GM19193 (cell line): ENCODE results near the gene UNC50.

Source experiments
- POLR2A ChIP-seq: IDR thresholded peaks from 4 replicates; pipeline ENCODE4 v1.6.1; 2011; ENCODE audit not compliant: insufficient read depth, insufficient read length; ENCODE audit errors: extremely low read depth

Gene UNC50

GRCh38 chr2:98588880-98589431 lies 19.4 kb upstream of the UNC50 start:
- no peak for TF ChIP-seq POLR2A

- no peak for TF ChIP-seq POLR2A
Measured at GRCh38 chr2:98589489-98589888, 18.9 kb upstream of the UNC50 start.

GRCh38 chr2:98592565-98592964 lies 15.8 kb upstream of the UNC50 start:
- no peak for TF ChIP-seq POLR2A

GRCh38 chr2:98598781-98599428 lies 9.5 kb upstream of the UNC50 start:
- TF ChIP-seq POLR2A: no peak

GRCh38 chr2:98601532-98602132 lies 6.8 kb upstream of the UNC50 start:
- TF ChIP-seq POLR2A: no peak

GRCh38 chr2:98604547-98604946 lies 3.8 kb upstream of the UNC50 start:
- no peak for TF ChIP-seq POLR2A

GRCh38 chr2:98605076-98605475 lies 3.3 kb upstream of the UNC50 start:
- no peak for TF ChIP-seq POLR2A

GRCh38 chr2:98606431-98606830 lies 2.0 kb upstream of the UNC50 start:
- TF ChIP-seq POLR2A: no peak

- TF ChIP-seq POLR2A: no peak
Measured at GRCh38 chr2:98607104-98607503, 1.3 kb upstream of the UNC50 start.

- no peak for TF ChIP-seq POLR2A
Measured at GRCh38 chr2:98607741-98608115, 661 bp upstream of the UNC50 start.

GRCh38 chr2:98608962-98609604 lies 694 bp downstream of the UNC50 start:
- no peak for TF ChIP-seq POLR2A

GRCh38 chr2:98614024-98614739 lies 5.8 kb downstream of the UNC50 start:
- TF ChIP-seq POLR2A: no peak

GRCh38 chr2:98615481-98615880 lies 7.1 kb downstream of the UNC50 start:
- TF ChIP-seq POLR2A: no peak

- TF ChIP-seq POLR2A: no peak
Measured at GRCh38 chr2:98617149-98617548, 8.8 kb downstream of the UNC50 start.

GRCh38 chr2:98623657-98624056 lies 15.3 kb downstream of the UNC50 start:
- TF ChIP-seq POLR2A: no peak

- no peak for TF ChIP-seq POLR2A
Measured at GRCh38 chr2:98632351-98632750, 24.0 kb downstream of the UNC50 start.

GRCh38 chr2:98634406-98635092 lies 26.2 kb downstream of the UNC50 start:
- no peak for TF ChIP-seq POLR2A
